AG09309 (cell line): ENCODE data around the gene CCNDBP1.
A peak's percentile ranks its signal among the peaks of the same experiment; 100 is the strongest.

ENCODE experiments used
- DNase-seq: peaks from one replicate; pipeline ENCODE4 v3.0.0-alpha.2; 2010; ENCODE audit warnings: low read depth
- H3K4me3 ChIP-seq: 2 replicates; pipeline ENCODE4 v1.5.1; 2011; ENCODE audit warnings: mild to moderate bottlenecking, low read depth, low read length, moderate library complexity; ENCODE audit not compliant: control insufficient read depth
- TF ChIP-seq, protein P1 (sequence below): IDR thresholded peaks from 2 replicates; pipeline ENCODE4 v1.5.1; 2011; ENCODE audit warnings: mild to moderate bottlenecking, low read depth, low read length, inconsistent platforms; ENCODE audit not compliant: insufficient read depth, control insufficient read depth; ENCODE audit errors: missing control alignments

The CCNDBP1 gene, protein sequence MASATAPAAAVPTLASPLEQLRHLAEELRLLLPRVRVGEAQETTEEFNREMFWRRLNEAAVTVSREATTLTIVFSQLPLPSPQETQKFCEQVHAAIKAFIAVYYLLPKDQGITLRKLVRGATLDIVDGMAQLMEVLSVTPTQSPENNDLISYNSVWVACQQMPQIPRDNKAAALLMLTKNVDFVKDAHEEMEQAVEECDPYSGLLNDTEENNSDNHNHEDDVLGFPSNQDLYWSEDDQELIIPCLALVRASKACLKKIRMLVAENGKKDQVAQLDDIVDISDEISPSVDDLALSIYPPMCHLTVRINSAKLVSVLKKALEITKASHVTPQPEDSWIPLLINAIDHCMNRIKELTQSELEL

DNA sequence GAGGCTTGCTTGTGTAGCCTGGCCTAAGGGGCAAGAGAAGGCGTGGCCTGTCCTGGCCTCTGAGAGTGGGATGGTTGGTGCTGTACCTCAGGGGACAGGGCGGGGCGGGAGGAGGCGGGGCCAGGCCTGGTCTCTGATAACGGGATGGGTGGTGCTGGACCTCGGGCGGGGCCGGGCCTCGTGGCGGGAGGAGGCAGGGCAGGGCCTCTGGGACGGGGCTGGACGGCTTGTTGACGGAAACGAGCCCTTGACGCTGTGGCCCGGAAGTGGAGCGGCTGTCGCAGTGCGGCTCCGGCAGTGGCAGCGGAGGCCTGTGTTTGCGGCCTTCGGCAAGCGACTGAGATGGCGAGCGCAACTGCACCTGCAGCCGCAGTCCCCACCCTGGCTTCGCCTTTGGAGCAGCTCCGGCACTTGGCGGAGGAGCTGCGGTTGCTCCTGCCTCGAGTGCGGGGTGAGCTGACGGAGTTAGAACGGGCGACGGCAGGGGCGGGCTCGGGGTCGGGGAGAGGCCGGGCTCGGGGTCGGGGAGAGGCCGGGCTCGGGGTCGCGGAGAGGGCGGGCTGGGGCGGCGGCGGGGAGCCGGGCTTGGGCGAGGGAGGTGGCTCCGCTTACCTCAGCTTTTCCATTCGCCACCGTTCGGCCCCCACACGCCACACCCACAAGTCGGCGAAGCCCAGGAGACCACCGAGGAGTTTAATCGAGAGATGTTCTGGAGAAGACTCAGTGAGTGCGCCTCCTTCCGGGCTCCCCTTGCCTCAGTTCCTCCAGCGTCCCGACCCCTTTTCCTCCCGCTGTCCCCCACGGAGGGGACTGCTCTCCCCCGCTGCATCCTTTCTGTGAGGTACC is at the start of gene CCNDBP1:
TSS of gene CCNDBP1 (plus strand) at position 247 of the 846 bp plus-strand sequence. CDS start at position 343, 96 bp downstream.
- TF ChIP-seq, protein P1, sequence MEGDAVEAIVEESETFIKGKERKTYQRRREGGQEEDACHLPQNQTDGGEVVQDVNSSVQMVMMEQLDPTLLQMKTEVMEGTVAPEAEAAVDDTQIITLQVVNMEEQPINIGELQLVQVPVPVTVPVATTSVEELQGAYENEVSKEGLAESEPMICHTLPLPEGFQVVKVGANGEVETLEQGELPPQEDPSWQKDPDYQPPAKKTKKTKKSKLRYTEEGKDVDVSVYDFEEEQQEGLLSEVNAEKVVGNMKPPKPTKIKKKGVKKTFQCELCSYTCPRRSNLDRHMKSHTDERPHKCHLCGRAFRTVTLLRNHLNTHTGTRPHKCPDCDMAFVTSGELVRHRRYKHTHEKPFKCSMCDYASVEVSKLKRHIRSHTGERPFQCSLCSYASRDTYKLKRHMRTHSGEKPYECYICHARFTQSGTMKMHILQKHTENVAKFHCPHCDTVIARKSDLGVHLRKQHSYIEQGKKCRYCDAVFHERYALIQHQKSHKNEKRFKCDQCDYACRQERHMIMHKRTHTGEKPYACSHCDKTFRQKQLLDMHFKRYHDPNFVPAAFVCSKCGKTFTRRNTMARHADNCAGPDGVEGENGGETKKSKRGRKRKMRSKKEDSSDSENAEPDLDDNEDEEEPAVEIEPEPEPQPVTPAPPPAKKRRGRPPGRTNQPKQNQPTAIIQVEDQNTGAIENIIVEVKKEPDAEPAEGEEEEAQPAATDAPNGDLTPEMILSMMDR, result peak; percentile 55
- peak within 1 kb of the TSS; percentile 79 for H3K4me3 ChIP-seq
- DNase-seq, result peak; percentile 28

DNA sequence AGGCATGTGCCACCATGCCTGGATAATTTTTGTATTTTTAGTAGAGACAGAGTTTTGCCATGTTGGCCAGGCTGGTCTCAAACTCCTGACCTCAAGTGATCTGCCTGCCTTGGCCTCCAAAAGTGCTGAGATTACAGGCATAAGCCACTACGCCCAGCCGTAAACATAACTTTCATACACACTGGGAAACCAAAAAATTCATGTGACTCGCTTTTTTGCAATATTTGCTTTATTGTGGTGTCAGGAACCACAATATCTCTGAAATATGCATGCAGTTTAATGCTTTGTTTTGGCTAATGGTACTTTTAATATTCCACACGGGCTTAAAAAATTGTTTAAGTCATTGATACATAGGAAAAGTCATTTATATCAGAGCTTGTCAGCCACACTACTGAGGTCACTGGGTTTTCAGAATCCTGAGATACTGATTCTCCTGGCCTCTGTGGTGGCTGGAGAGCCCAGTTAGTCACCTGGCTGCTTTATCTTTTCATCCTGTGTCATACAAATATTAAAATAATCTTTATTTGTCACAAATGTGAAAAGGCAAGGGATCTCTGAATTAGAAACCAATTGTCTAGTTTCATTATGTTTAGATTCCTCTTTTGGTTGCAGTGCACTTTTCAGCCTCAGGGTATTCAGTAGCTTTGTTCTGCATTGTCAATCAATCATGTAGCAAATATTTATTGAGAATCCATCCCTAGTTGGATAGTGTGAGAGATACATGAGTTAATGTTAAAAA is 41.8 kb upstream of the CCNDBP1 start:
- TF ChIP-seq, protein P1, result no peak
- H3K4me3 ChIP-seq, result no peak overlapping the region
- DNase-seq, result no peak

DNA sequence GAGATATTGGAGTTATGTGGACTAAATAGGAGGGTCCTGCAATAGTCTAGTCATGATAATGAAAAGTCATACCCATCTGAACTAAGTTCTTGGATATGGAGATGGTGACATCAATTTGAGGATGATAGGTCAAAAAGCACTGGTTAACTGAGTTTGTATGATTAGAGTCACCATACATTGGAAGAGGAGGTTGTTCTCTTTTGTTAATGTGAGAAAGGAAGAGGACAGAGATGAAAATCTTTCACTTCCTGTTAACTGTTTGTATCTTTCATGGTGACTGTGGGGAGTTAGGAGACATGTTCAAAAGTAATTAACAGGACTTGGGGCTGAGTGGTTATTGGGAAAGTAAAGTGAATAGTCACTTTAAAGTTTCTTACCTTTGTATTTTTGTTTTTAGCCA is 40.7 kb upstream of the CCNDBP1 start:
- TF ChIP-seq, protein P1, result no peak
- no peak overlapping the region for H3K4me3 ChIP-seq
- no peak for DNase-seq

DNA sequence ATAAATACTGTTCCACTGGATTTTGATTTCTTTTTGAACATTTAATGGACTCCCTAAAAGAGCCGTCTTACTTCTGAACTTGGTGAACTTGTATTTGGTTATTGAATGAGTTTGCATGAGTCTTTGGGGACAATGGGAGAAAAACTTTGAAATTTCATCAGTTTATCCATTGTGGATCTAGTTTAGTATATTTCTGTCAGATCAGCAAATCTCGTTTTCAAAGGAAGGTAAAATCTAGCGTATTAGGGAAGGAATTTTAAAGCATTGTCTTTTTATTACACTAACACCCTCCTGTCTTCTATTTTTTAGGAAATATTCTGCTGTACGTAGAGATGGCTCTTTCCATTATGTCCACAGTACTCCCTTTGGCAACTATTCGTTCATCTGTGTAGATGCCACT is 39.0 kb upstream of the CCNDBP1 start:
- no peak for DNase-seq
- TF ChIP-seq, protein P1, result no peak

DNA sequence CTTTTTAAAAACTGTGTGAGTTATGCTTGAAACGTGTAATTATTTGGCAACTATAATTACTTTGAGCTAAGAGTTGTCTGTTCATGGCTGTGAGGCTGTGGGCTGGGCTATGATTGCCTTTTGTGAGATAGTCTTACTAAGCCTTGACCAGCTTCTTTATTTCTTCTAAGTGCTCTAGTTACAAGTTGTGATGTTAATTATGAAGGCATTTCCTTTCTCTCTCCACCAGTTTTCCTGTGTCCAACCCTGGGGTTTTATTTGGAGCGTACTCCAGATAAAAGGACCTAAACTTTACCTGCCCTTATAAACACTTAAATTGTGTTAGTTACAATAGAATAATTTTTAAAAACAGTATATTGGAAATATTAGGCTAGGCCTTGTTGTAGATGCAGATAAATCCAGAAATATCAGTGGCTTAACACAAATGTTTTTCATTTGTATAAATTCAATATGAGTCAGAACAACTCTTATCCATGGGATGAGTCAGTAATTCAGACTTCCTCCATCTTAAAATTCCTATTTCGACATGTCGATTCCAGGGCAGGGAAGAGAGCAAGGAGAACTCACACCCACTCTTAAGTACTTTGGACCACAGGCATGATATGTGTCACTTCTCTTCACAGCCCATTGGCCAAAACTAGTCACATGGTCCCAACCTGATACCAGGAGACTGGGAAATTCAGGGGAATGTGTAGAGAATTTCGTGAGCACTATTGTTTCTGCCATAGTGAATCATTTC is 34.8 kb upstream of the CCNDBP1 start:
- TF ChIP-seq, protein P1, result no peak
- DNase-seq, result peak; percentile 96
- H3K4me3 ChIP-seq, result no peak overlapping the region

More for the DNA sequence above, 39.0 kb upstream of the CCNDBP1 start:
- no peak overlapping the region for H3K4me3 ChIP-seq
